Natural killer cell (primary cell): ENCODE results near the gene CASP8AP2. TPM values are rescaled to one million over a fixed set of nuclear protein-coding genes. Genes with fewer than 3 reads are reported as not detected.

Experiments used
- ATAC-seq, 3 donors: fragments of 150-1000 bp in 2 of 3; fragments of 200-7000 bp in 1 of 3; cut with Tn5 transposase; 1 replicate in 1 of 3; 2 replicates in 2 of 3; pipeline ENCODE4 v1.10.0; 2021; ENCODE audit warnings: mild to moderate bottlenecking in 2 of 3, moderate library complexity in 2 of 3
- DNase-seq, 2 donors: peaks; one replicate each; pipeline versions ENCODE4 v3.0.0 to v3.0.0-alpha.2; 2013 to 2021; ENCODE audit warnings: mixed read lengths in 1 of 2
- H3K27ac ChIP-seq: one replicate; pipeline ENCODE4 v1.5.1; 2013; ENCODE audit warnings: mild to moderate bottlenecking, low read length
- H3K27me3 ChIP-seq: one replicate; pipeline ENCODE4 v1.6.1; 2013; ENCODE audit warnings: low read length; ENCODE audit not compliant: control insufficient read depth, insufficient read depth
- H3K36me3 ChIP-seq: one replicate; pipeline ENCODE4 v1.6.1; 2013; ENCODE audit warnings: low read length; ENCODE audit not compliant: control insufficient read depth, insufficient read depth
- H3K4me1 ChIP-seq: one replicate; pipeline ENCODE4 v1.6.1; 2013; ENCODE audit warnings: low read length; ENCODE audit not compliant: control insufficient read depth, insufficient read depth
- H3K4me3 ChIP-seq: one replicate; pipeline ENCODE4 v1.5.1; 2013; ENCODE audit warnings: low read length
- H3K9me3 ChIP-seq: one replicate; pipeline ENCODE4 v1.6.1; 2013; ENCODE audit warnings: low read length; ENCODE audit not compliant: control insufficient read depth, insufficient read depth
- H3K27ac Mint-ChIP-seq, 2 donors: one replicate each; pipeline ENCODE4 v1.8.0; 2022; ENCODE audit warnings: mild to moderate bottlenecking in 2 of 2, mixed read lengths in 2 of 2, moderate library complexity in 1 of 2
- H3K27me3 Mint-ChIP-seq, 2 donors: one replicate each; pipeline ENCODE4 v1.8.0; 2022; ENCODE audit warnings: low read depth in 2 of 2, mixed read lengths in 2 of 2
- H3K36me3 Mint-ChIP-seq: one replicate; pipeline ENCODE4 v1.8.0; 2022; ENCODE audit warnings: mixed read lengths
- H3K4me1 Mint-ChIP-seq, 2 donors: one replicate each; pipeline ENCODE4 v1.8.0; 2022; ENCODE audit warnings: mixed read lengths in 2 of 2
- H3K4me3 Mint-ChIP-seq: one replicate; pipeline ENCODE4 v1.8.0; 2022; ENCODE audit warnings: mild to moderate bottlenecking, moderate library complexity, mixed read lengths
- H3K9me3 Mint-ChIP-seq, 2 donors: one replicate each; pipeline ENCODE4 v1.8.0; 2022; ENCODE audit warnings: mixed read lengths in 2 of 2
- WGBS: methylation state at CpG from one replicate; pipeline ENCODE4 v1.1.7; 2013; ENCODE audit warnings: missing lambda C conversion rate; ENCODE audit not compliant: insufficient coverage; 5-methylcytosine and 5-hydroxymethylcytosine counted together
- intact Hi-C: fragments of 100-400 bp; cut with micrococcal nuclease; formaldehyde crosslinking; loops from one replicate; pipeline ENCODE4 v1.14.2; 2022
- total RNA-seq, 4 donors: library from RNA; stranded (reverse); fragments of 120-200 nt in 1 of 4; gene quantifications; one replicate each; pipeline versions ENCODE4 v1.2.3 to v1.2.4, GENCODE V29; 2013 to 2022
- TF ChIP-seq, protein P1 (sequence below): fragments of 200-600 bp; IDR thresholded peaks from one replicate; pipeline ENCODE4 v1.8.0; 2022; ENCODE audit warnings: antibody characterized with exemption

Gene CASP8AP2
- total RNA-seq, 3 donors from 2014 or later (not counting 1 experiment from before 2014, with no cell fraction given): 24.3 to 31.8 (median 25.4) TPM

DNA sequence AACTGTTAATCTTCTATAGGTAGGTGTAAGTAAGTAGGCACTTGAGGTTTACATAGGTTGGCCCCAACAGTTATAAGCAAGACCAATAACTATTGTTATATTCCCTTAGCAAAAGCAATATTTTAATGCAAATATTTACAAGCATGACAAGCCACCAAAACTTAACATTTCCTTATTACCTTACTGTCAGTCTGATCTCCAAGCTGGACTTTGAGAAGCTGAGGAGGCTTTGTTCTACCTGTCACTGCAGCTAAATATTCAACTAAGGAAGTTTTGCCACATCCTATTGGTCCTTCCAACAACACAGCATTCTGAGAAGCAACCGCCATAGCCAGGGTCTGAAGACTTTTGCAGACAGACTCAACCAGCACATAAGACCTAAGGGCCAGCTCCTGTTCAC is 39.7 kb upstream of the CASP8AP2 start:
- 88% methylated on average over 1 of the region's 1 CpG for WGBS
- intact Hi-C loops: no loop called here
- TF ChIP-seq, protein P1, sequence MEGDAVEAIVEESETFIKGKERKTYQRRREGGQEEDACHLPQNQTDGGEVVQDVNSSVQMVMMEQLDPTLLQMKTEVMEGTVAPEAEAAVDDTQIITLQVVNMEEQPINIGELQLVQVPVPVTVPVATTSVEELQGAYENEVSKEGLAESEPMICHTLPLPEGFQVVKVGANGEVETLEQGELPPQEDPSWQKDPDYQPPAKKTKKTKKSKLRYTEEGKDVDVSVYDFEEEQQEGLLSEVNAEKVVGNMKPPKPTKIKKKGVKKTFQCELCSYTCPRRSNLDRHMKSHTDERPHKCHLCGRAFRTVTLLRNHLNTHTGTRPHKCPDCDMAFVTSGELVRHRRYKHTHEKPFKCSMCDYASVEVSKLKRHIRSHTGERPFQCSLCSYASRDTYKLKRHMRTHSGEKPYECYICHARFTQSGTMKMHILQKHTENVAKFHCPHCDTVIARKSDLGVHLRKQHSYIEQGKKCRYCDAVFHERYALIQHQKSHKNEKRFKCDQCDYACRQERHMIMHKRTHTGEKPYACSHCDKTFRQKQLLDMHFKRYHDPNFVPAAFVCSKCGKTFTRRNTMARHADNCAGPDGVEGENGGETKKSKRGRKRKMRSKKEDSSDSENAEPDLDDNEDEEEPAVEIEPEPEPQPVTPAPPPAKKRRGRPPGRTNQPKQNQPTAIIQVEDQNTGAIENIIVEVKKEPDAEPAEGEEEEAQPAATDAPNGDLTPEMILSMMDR: no peak
- H3K9me3 Mint-ChIP-seq: no peaks in the 10 kb centered on the region
- DNase-seq (no peak), ATAC-seq (no peak)
- Histone ChIP-seq H3K36me3 (peaks cover 48% of the 10 kb centered on the region), H3K27me3 (no peaks in the 10 kb centered on the region), H3K4me1 (peaks cover 15% of the 10 kb centered on the region), H3K27ac (no peak overlapping the region), H3K9me3 (no peaks in the 10 kb centered on the region), H3K4me3 (no peak overlapping the region)
- H3K27me3 Mint-ChIP-seq: no peaks in the 10 kb centered on the region
- peaks cover 21 to 22% of the 10 kb centered on the region in 2 donors for H3K4me1 Mint-ChIP-seq
- H3K4me3 Mint-ChIP-seq: no peak overlapping the region
- H3K27ac Mint-ChIP-seq: no peak overlapping the region
- peaks cover 16% of the 10 kb centered on the region for H3K36me3 Mint-ChIP-seq

DNA sequence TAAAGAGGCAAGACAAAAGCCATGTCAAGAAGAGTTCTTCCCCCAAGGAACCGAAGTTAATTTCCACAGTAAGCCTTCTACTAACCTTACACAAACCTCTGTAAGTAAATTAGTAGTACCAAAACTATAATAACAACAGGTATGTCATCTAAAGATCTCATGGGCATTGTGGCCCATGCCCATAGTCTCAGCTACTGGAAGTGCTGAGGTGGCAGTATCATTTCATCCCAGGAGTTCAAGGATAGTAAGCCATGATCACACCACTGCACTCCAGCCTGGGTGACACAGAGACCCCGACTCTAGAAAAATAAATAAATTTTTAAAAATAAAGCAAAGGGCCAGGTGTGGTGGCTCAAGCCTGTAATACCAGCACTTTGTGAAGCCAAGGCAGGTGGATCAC is 39.3 kb upstream of the CASP8AP2 start:
- no peak for ATAC-seq
- TF ChIP-seq, protein P1: no peak
- no peaks in the 10 kb centered on the region for H3K27me3 Mint-ChIP-seq
- H3K27me3 ChIP-seq: no peaks in the 10 kb centered on the region
- DNase-seq: no peak
- no peak overlapping the region for H3K4me3 ChIP-seq
- no peak overlapping the region for H3K27ac Mint-ChIP-seq
- no peak overlapping the region for H3K4me3 Mint-ChIP-seq
- no peaks in the 10 kb centered on the region for H3K9me3 ChIP-seq
- WGBS: 100% methylated on average over 1 of the region's 2 CpGs
- H3K36me3 Mint-ChIP-seq: peaks cover 12% of the 10 kb centered on the region
- H3K9me3 Mint-ChIP-seq: no peaks in the 10 kb centered on the region
- H3K27ac ChIP-seq: no peak overlapping the region
- intact Hi-C loops: no loop called here
- peaks cover 43% of the 10 kb centered on the region for H3K36me3 ChIP-seq
- H3K4me1 ChIP-seq: peaks cover 15% of the 10 kb centered on the region
- peaks cover 22 to 26% of the 10 kb centered on the region in 2 donors for H3K4me1 Mint-ChIP-seq

DNA sequence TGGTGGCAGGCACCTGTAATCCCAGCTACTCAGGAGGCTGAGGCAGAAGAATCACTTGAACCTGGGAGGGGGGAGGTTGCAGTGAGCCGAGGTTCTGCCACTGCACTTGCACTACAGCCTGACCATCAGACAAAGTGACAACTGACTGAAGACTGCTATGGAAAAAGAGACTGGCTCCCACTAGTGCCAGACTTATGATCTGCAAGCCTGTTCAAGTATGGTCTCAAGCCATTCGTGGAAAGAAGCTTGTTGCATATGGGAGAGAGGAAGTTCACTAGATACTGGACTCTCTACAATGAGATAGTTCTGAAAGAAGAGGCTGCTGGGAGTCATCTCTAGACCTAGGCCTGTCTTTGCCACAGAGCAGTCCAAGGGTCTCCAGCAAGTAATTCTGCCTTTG is 36.8 kb upstream of the CASP8AP2 start:
- TF ChIP-seq, protein P1: peak; percentile 27

DNA sequence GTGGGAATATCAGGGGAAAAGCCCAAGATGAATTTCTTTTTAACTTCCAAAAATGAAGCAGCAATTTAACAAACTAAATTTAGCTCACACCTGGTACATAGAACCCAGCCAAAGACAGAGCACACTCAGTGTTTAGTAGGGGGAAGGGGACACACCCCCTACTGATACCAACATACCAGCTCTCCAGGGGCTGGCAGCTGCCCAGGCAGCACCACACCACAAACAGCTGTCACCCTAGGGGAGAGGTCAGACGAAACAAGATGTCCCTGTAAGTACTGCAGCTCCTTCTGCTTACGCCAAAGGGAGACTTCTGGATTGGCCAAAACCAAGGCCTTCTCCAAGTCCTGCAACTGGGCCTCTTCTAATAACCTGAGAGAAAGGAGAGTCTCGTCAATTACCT is 36.1 kb upstream of the CASP8AP2 start:
- ATAC-seq: no peak

More for the DNA sequence above, 36.8 kb upstream of the CASP8AP2 start:
- Mint-ChIP-seq H3K36me3 (peaks cover 12% of the 10 kb centered on the region), H3K27ac (peak overlapping the region; percentile 67 to 78), H3K4me1 (peaks cover 22 to 26% of the 10 kb centered on the region in 2 donors), H3K4me3 (peak overlapping the region; percentile 70), H3K27me3 (no peaks in the 10 kb centered on the region), H3K9me3 (no peaks in the 10 kb centered on the region)
- 31% methylated on average over 2 of the region's 2 CpGs for WGBS
- intact Hi-C loops: no loop called here
- Histone ChIP-seq H3K27me3 (no peaks in the 10 kb centered on the region), H3K27ac (no peak overlapping the region), H3K4me3 (no peak overlapping the region), H3K9me3 (no peaks in the 10 kb centered on the region), H3K4me1 (peaks cover 15% of the 10 kb centered on the region), H3K36me3 (peaks cover 30% of the 10 kb centered on the region)
- DNase-seq (peak in 1 of 2 donors; percentile 29), ATAC-seq (peak; percentile 44 to 71 (median 54))

More for the DNA sequence above, 36.1 kb upstream of the CASP8AP2 start:
- Histone ChIP-seq H3K4me3 (no peak overlapping the region), H3K9me3 (no peaks in the 10 kb centered on the region), H3K27ac (no peak overlapping the region), H3K36me3 (peaks cover 23% of the 10 kb centered on the region), H3K27me3 (no peaks in the 10 kb centered on the region), H3K4me1 (peaks cover 15% of the 10 kb centered on the region)
- Mint-ChIP-seq H3K36me3 (peaks cover 6% of the 10 kb centered on the region), H3K4me1 (peaks cover 22 to 26% of the 10 kb centered on the region in 2 donors), H3K4me3 (peak overlapping the region; percentile 70), H3K27me3 (no peaks in the 10 kb centered on the region), H3K9me3 (no peaks in the 10 kb centered on the region), H3K27ac (peak overlapping the region; percentile 67 to 78)
- DNase-seq: no peak
- TF ChIP-seq, protein P1: no peak
- WGBS: 44% methylated on average over 3 of the region's 3 CpGs
- intact Hi-C loops: no loop called here
